Astrocyte of the spinal cord (primary cell): ENCODE measurements around the gene CAMP.
A peak's percentile ranks its signal among the peaks of the same experiment; 100 is the strongest.
"Not testable (repeated sequence)": the region's sequence is repeated elsewhere in the genome, so short reads cannot be mapped to it uniquely, and the experiment has no call there.

Experiments used
- DNase-seq: peaks from one replicate; pipeline ENCODE4 v3.0.0; 2011; ENCODE audit warnings: low read depth, low spot score
- H3K4me3 ChIP-seq: 2 replicates; pipeline ENCODE4 v1.5.1; 2011; ENCODE audit warnings: low read depth, mild to moderate bottlenecking, low read length, moderate library complexity
- in situ Hi-C: cut with HindIII; loops from 2 replicates; pipeline ENCODE4 v1.10.0; 2017; ENCODE audit warnings: low sequenced_read_pairs
- TF ChIP-seq, protein P1 (sequence below): IDR thresholded peaks from 2 replicates; pipeline ENCODE4 v1.5.1; 2012; ENCODE audit warnings: low read depth, mild to moderate bottlenecking, low read length, inconsistent platforms

The CAMP gene

DNA sequence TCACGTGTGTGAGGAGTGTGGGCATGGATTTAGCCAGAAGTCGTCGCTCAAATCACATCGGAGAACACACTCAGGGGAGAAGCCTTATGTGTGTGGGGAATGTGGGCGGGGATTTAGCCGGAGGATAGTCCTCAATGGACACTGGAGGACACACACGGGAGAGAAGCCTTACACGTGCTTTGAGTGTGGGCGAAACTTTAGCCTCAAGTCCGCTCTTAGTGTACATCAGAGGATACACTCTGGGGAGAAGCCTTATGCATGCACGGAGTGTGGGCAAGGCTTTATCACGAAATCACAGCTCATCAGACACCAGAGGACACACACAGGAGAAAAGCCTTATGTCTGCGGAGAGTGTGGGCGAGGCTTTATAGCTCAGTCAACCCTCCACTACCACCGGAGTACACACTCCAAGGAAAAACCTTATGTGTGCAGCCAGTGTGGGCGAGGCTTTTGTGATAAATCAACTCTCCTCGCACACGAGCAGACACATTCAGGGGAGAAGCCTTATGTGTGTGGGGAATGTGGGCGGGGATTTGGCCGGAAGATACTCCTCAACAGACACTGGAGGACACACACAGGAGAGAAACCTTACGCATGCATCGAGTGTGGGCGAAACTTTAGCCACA lies 45.8 kb downstream of the CAMP start:
- H3K4me3 ChIP-seq, result no peak overlapping the region
- in situ Hi-C loops, result no loop called here
- no peak for DNase-seq
- TF ChIP-seq, protein P1, sequence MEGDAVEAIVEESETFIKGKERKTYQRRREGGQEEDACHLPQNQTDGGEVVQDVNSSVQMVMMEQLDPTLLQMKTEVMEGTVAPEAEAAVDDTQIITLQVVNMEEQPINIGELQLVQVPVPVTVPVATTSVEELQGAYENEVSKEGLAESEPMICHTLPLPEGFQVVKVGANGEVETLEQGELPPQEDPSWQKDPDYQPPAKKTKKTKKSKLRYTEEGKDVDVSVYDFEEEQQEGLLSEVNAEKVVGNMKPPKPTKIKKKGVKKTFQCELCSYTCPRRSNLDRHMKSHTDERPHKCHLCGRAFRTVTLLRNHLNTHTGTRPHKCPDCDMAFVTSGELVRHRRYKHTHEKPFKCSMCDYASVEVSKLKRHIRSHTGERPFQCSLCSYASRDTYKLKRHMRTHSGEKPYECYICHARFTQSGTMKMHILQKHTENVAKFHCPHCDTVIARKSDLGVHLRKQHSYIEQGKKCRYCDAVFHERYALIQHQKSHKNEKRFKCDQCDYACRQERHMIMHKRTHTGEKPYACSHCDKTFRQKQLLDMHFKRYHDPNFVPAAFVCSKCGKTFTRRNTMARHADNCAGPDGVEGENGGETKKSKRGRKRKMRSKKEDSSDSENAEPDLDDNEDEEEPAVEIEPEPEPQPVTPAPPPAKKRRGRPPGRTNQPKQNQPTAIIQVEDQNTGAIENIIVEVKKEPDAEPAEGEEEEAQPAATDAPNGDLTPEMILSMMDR, result no peak

DNA sequence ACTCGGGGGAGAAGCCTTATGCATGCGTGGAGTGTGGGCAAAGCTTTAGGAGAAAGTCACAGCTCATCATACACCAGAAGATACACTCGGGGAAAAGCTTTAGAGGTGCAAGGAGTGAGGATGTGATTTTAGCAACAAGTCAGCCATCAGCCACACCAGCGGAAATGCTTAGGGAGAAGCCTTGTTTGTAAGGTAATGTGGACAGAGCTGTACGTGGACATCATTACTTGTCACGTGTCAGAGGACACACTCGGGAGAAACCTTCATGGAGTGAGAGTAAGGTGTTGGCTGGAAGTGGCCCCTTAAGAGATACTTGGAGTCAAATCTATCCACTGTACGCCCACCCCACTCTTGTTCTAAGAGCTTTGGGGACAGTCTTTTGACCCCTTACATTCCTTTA lies 46.3 kb downstream of the CAMP start:
- in situ Hi-C loops, result no loop called here
- TF ChIP-seq, protein P1, result no peak
- no peak overlapping the region for H3K4me3 ChIP-seq
- DNase-seq, result no peak

DNA sequence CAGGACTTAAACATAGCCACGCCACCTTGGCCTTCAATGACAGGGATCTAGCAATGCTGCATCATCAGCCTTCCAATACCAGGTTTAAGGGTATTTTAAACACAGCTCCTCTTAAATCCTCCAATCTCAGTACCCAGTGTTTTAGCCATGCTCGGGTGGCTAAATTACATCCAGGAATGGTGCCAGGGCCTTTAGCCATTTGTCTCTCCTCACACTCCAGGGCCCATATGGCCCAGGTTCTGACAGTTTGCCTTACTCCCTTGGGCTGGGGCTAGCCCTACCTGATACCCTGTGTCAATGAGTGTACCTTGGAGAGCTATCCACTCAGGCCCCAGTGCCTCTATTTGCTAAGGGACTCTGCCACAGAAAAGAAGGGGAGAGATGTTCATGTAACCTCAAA lies 47.0 kb downstream of the CAMP start:
- TF ChIP-seq, protein P1, result no peak
- no peak overlapping the region for H3K4me3 ChIP-seq
- DNase-seq, result no peak
- in situ Hi-C loops, result no loop called here

DNA sequence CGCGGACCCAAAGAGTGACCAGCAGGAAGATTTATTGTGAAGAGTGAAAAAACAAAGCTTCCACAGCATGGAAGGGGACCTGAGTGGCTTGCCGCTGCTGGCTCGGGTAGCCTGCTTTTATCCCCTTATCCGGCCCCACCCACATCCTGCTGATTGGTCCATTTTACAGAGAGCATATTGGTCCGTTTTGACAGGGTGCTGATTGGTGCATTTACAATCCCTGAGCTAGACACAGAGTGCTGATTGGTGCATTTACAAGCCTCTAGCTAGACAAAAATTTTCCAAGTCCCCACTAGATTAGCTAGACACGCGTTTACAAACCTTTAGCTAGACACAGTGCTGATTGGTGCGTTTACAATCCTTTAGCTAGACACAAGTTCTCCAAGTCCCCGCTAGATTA lies 47.9 kb downstream of the CAMP start:
- in situ Hi-C loops, DNase-seq: not testable (repeated sequence)

DNA sequence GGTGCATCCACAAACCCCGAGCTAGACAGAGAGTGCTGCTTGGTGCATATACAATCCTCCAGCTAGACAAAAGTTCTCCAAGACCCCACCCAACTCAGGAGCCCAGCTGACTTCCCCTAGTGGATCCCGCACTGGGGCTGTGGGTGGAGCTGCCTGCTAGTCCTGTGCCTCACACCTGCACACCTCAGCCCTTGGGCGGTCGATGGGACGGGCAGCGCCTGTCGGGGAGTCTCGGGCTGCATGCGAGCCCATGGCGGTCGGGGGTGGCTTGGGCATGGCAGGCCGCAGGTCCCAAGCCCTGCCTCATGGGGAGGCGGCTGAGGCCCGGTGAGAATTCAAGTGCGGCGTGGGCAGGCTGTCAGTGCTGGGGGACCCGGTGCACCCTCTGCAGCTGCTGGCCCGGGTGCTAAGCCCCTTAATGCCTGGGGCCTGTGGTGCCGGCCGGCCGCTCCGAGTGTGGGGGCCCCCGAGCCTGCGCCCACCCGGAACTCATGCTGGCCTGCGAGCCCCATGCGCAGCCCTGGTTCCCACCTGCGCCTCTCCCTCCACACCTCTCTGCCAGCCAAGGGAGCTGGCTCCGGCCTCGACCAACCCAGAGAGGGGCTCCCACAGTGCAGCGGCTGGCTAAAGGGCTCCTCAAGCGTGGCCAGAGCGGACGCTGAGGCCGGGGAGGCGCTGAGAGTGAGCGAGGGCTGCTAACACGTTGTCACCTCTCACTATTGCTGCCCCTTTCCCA lies 48.6 kb downstream of the CAMP start:
- in situ Hi-C loops, result no loop called here
- TF ChIP-seq, protein P1, result no peak
- DNase-seq, result no peak

More for the DNA sequence above, 47.9 kb downstream of the CAMP start:
- H3K4me3 ChIP-seq, result not testable (repeated sequence)

DNA sequence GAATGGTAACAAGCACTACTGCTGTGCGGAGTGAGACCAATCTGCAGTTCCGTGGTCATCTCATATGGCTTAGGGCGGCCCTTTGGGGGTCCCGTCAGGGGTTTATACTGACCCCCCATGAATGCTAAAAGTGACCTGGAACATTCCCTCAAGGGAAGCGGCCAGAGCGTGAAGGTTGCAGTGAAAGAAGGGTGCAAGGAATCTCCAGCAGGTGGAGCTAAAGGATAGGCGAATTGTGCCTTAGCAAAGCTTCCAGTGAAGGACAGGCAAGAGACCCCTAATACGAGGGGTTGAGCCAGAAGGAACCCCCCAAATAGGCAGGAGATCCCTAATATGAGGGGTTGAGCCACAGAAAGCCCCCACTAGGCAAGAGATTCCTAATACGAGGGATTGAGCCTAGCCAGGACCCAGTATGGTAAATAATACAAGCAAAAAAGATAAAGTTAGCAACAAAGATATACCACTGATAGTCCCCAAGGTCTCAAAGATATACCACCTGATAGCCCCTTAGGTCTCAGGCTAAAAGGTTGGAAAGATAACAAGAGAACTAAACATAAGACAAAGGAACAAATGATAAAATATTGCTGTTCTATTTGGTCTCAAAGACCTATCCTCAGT lies 50.4 kb downstream of the CAMP start:
- DNase-seq, result peak; percentile 54
- H3K4me3 ChIP-seq, result no peak overlapping the region
- in situ Hi-C loops, result no loop called here
- TF ChIP-seq, protein P1, result peak; percentile 88

More for the DNA sequence above, 48.6 kb downstream of the CAMP start:
- no peak overlapping the region for H3K4me3 ChIP-seq

DNA sequence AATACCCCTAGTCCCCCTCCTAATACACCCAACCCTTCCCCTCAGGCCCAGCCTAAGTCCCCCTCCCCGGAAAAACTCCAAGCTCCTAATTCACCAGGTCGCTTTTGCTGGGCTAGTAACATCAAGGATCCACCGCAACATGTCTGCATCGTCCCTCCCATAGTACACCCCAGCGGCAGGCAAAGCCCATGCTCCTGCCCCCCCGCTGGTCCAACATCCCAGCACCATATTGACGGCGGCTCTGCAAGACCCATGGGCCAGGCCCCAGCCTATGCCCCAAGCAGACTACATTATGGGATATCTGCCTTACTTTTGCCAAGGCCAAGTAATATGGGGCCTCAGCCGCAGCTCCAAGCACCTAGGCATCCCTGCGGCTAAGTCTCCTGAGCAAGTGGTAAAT lies 51.2 kb downstream of the CAMP start:
- no peak overlapping the region for H3K4me3 ChIP-seq
- no peak for DNase-seq
- in situ Hi-C loops, result no loop called here
- TF ChIP-seq, protein P1, result no peak
